Prostate gland (tissue), 2 donors: ENCODE measurements around the gene TCF12. TPM values are rescaled to one million over a fixed set of nuclear protein-coding genes. Genes with fewer than 3 reads are reported as not detected.

Experiments
- DNase-seq: peaks from one replicate; pipeline ENCODE4 v3.0.0-alpha.2; 2019; ENCODE audit warnings: low spot score
- H3K27ac ChIP-seq, 2 donors: fragments of 200-600 bp; sonication (generic); 2 replicates each; pipeline ENCODE4 v1.5.1; 2017 to 2019
- H3K27me3 ChIP-seq: fragments of 200-600 bp; sonication (generic); replicated peaks from 2 replicates; pipeline ENCODE4 v1.5.1; 2019; ENCODE audit not compliant: insufficient read depth
- H3K36me3 ChIP-seq, 2 donors: fragments of 200-600 bp; sonication (generic); 1 replicate in 1 of 2; 2 replicates in 1 of 2; pipeline versions ENCODE4 v1.5.1 to v1.8.1; 2017 to 2019
- H3K4me1 ChIP-seq: fragments of 200-600 bp; sonication (generic); replicated peaks from 2 replicates; pipeline ENCODE4 v1.5.1; 2019
- H3K4me3 ChIP-seq, 2 donors: fragments of 200-600 bp; sonication (generic); 2 replicates each; pipeline ENCODE4 v1.5.1; 2017 to 2019
- H3K9me3 ChIP-seq: fragments of 200-600 bp; sonication (generic); 2 replicates; pipeline ENCODE4 v1.5.1; 2017
- CTCF ChIP-seq, 4 experiments: fragments of 200-600 bp in 2 of 4; fragments of 450-650 bp in 2 of 4; sonication (generic) in 2 of 4; IDR thresholded peaks; 1 replicate in 3 of 4; 2 replicates in 1 of 4; pipeline ENCODE4 v1.5.1; 2016 to 2019; ENCODE audit warnings: antibody characterized with exemption in 4 of 4, mild to moderate bottlenecking in 2 of 4, moderate library complexity in 2 of 4
- POLR2A ChIP-seq: fragments of 450-650 bp; IDR thresholded peaks from one replicate; pipeline ENCODE4 v1.6.1; 2016; ENCODE audit warnings: antibody characterized with exemption, mild to moderate bottlenecking
- POLR2AphosphoS5 ChIP-seq: sonication (generic); formaldehyde crosslinking; IDR thresholded peaks from one replicate; pipeline ENCODE4 v1.6.1; 2017; ENCODE audit warnings: antibody characterized with exemption
- WGBS: methylation state at CpG from one replicate; pipeline ENCODE4 v1.1.5; 2018; 5-methylcytosine and 5-hydroxymethylcytosine counted together
- intact Hi-C: fragments of 100-400 bp; cut with DNase I; formaldehyde crosslinking; loops from one replicate; pipeline ENCODE4 v1.14.2; 2022
- total RNA-seq, 2 donors: library from RNA; depleted of rRNA; stranded (reverse); fragments of >200 nt; gene quantifications; one replicate each; pipeline ENCODE4 v1.1.0, GENCODE V29; 2016

The TCF12 gene
- total RNA-seq, 2 donors from 2014 or later: 95.4 to 123 TPM

GRCh38 chr15:56927816-56928215 lies 9.4 kb downstream of the TCF12 start:
- H3K27ac ChIP-seq: no peak overlapping the region
- no peaks in the 10 kb centered on the region for H3K4me1 ChIP-seq
- H3K4me3 ChIP-seq: no peak overlapping the region
- intact Hi-C loops: no loop called here
- WGBS: 95% methylated on average over 1 of the region's 1 CpG
- no peaks in the 10 kb centered on the region for H3K27me3 ChIP-seq
- H3K9me3 ChIP-seq: no peaks in the 10 kb centered on the region
- H3K36me3 ChIP-seq: no peaks in the 10 kb centered on the region
- no peak for DNase-seq
- no peak for TF ChIP-seq POLR2AphosphoS5
- TF ChIP-seq CTCF (IDR thresholded peaks at IDR 0.05): no peak
- no peak for TF ChIP-seq POLR2A

- intact Hi-C loops: no loop called here
- Histone ChIP-seq H3K36me3 (no peaks in the 10 kb centered on the region), H3K27me3 (no peaks in the 10 kb centered on the region), H3K4me3 (no peak overlapping the region), H3K4me1 (no peaks in the 10 kb centered on the region), H3K9me3 (no peaks in the 10 kb centered on the region), H3K27ac (no peak overlapping the region)
- TF ChIP-seq CTCF (IDR thresholded peaks at IDR 0.05) (no peak), POLR2A (no peak), POLR2AphosphoS5 (no peak)
- DNase-seq: no peak
Measured at GRCh38 chr15:56929399-56929798, 11.0 kb downstream of the TCF12 start.

GRCh38 chr15:56929933-56930332 lies 11.5 kb downstream of the TCF12 start:
- H3K4me3 ChIP-seq: no peak overlapping the region
- no peaks in the 10 kb centered on the region for H3K27me3 ChIP-seq
- no peak for DNase-seq
- H3K27ac ChIP-seq: no peak overlapping the region
- WGBS: 97% methylated on average over 3 of the region's 3 CpGs
- no peak for TF ChIP-seq POLR2AphosphoS5
- TF ChIP-seq CTCF (IDR thresholded peaks at IDR 0.05): no peak
- TF ChIP-seq POLR2A: no peak
- intact Hi-C loops: no loop called here
- H3K9me3 ChIP-seq: no peaks in the 10 kb centered on the region
- H3K4me1 ChIP-seq: no peaks in the 10 kb centered on the region
- no peaks in the 10 kb centered on the region for H3K36me3 ChIP-seq

GRCh38 chr15:56930669-56931313 lies 12.3 kb downstream of the TCF12 start:
- no peak overlapping the region for H3K4me3 ChIP-seq
- intact Hi-C loops: no loop called here
- H3K9me3 ChIP-seq: no peaks in the 10 kb centered on the region
- no peak for DNase-seq
- H3K4me1 ChIP-seq: no peaks in the 10 kb centered on the region
- WGBS: 65% methylated on average over 2 of the region's 2 CpGs
- H3K27ac ChIP-seq: no peak overlapping the region
- TF ChIP-seq CTCF (IDR thresholded peaks at IDR 0.05): no peak
- no peak for TF ChIP-seq POLR2AphosphoS5
- no peak for TF ChIP-seq POLR2A
- no peaks in the 10 kb centered on the region for H3K36me3 ChIP-seq
- no peaks in the 10 kb centered on the region for H3K27me3 ChIP-seq
